A549 (cell line): ENCODE measurements around the gene PLCB2. TPM values are rescaled to one million over a fixed set of nuclear protein-coding genes. Genes with fewer than 3 reads are reported as not detected.

Experiments
- ATAC-seq, 2 experiments: fragments of 200-7000 bp in 1 of 2; fragments of >200 bp in 1 of 2; cut with Nextera tagmentation in 1 of 2; cut with Tn5 transposase in 1 of 2; 3 replicates each; pipeline versions ENCODE4 v1.8.0 to v1.9.1; 2018 to 2020; ENCODE audit warnings: mild to moderate bottlenecking in 1 of 2, moderate library complexity in 1 of 2
- CTCF ChIA-PET: fragments of 300-600 bp; sonication (Branson Sonifier 250); formaldehyde crosslinking; extraction: SDS; loops from one replicate; lab custom pipeline; 2021; ENCODE audit warnings: antibody characterized with exemption, inconsistent platforms; lab: Yijun Ruan, JAX
- POLR2A ChIA-PET: fragments of 350-600 bp; formaldehyde crosslinking; extraction: SDS; loops from one replicate; lab custom pipeline; 2021; ENCODE audit warnings: antibody characterized with exemption, inconsistent platforms; lab: Yijun Ruan, JAX
- DNase-seq, 2 experiments: peaks; one replicate each; pipeline versions ENCODE4 v3.0.0 to v3.0.0-alpha.2; 2011 to 2016; ENCODE audit warnings: low read depth in 1 of 2, low spot score in 1 of 2
- FAIRE-seq: peaks from 2 replicates; lab custom pipeline; 2011; peaks lifted over from hg19 to GRCh38; lab: Jason Lieb, UNC
- H3K27ac ChIP-seq, 2 experiments: fragments of >200 bp; sonication (Bioruptor Twin); formaldehyde crosslinking; 3 replicates each; pipeline ENCODE4 v1.5.1; 2016 to 2017
- H3K4me1 ChIP-seq: fragments of >200 bp; sonication (Bioruptor Twin); formaldehyde crosslinking; 3 replicates; pipeline ENCODE4 v1.6.1; 2016
- H3K4me2 ChIP-seq: fragments of >200 bp; sonication (Bioruptor Twin); formaldehyde crosslinking; 3 replicates; pipeline ENCODE4 v1.6.1; 2016
- H3K4me3 ChIP-seq: fragments of >200 bp; sonication (Bioruptor Twin); formaldehyde crosslinking; 3 replicates; pipeline ENCODE4 v1.5.1; 2016
- H3K9me3 ChIP-seq: fragments of >200 bp; sonication (Bioruptor Twin); formaldehyde crosslinking; 3 replicates; pipeline ENCODE4 v1.6.1; 2016
- CBX2 ChIP-seq: fragments of 200-600 bp; sonication (generic); IDR thresholded peaks from 2 replicates; pipeline ENCODE4 v1.6.1; 2016; ENCODE audit warnings: low read depth, mild to moderate bottlenecking, borderline replicate concordance
- EHMT2 ChIP-seq: fragments of 200-600 bp; sonication (generic); IDR thresholded peaks from 2 replicates; pipeline ENCODE4 v1.6.1; 2016; ENCODE audit warnings: antibody characterized with exemption, low read depth, mild to moderate bottlenecking, moderate library complexity
- FOSL2 ChIP-seq, 2 experiments: fragments of 450-650 bp in 1 of 2; fragments of >200 bp in 1 of 2; sonication (Bioruptor Twin) in 1 of 2; formaldehyde crosslinking; IDR thresholded peaks; 2 replicates each; pipeline versions ENCODE4 v1.5.0 to v1.6.1; 2016 to 2020; ENCODE audit warnings: mild to moderate bottlenecking in 1 of 2, moderate library complexity in 1 of 2
- FOXS1 ChIP-seq: fragments of 250-450 bp; sonication (Bioruptor Pico); IDR thresholded peaks from 2 replicates; pipeline ENCODE4 v1.5.0; 2020; ENCODE audit warnings: mild to moderate bottlenecking, moderate library complexity
- HDAC2 ChIP-seq: fragments of 200-600 bp; sonication (generic); IDR thresholded peaks from 2 replicates; pipeline ENCODE4 v1.6.1; 2016
- HEYL ChIP-seq: fragments of 250-450 bp; sonication (Bioruptor Pico); IDR thresholded peaks from 2 replicates; pipeline ENCODE4 v1.8.0; 2021; ENCODE audit warnings: mild to moderate bottlenecking, moderate library complexity
- HOXB5 ChIP-seq: fragments of 250-450 bp; sonication (Bioruptor Pico); IDR thresholded peaks from 2 replicates; pipeline ENCODE4 v1.5.0; 2020; ENCODE audit warnings: mild to moderate bottlenecking, moderate library complexity
- JUNB ChIP-seq: fragments of >200 bp; sonication (Bioruptor Twin); formaldehyde crosslinking; IDR thresholded peaks from 2 replicates; pipeline ENCODE4 v1.6.1; 2016
- KDM1A ChIP-seq: fragments of 200-600 bp; sonication (generic); IDR thresholded peaks from 2 replicates; pipeline ENCODE4 v1.6.1; 2016; ENCODE audit warnings: low read depth, mild to moderate bottlenecking
- NPAS2 ChIP-seq: fragments of 250-450 bp; sonication (Bioruptor Pico); IDR thresholded peaks from 2 replicates; pipeline ENCODE4 v1.8.0; 2022; ENCODE audit warnings: mild to moderate bottlenecking, moderate library complexity, borderline replicate concordance
- NR3C1 ChIP-seq: fragments of >200 bp; sonication (Bioruptor Twin); formaldehyde crosslinking; IDR thresholded peaks from 3 replicates; pipeline ENCODE4 v1.6.1; 2017
- RFX5 ChIP-seq: fragments of 450-650 bp; IDR thresholded peaks from 2 replicates; pipeline ENCODE4 v1.7.1; 2014; ENCODE audit warnings: antibody characterized with exemption, mild to moderate bottlenecking, moderate library complexity
- TFCP2L1 ChIP-seq: fragments of 250-450 bp; sonication (Bioruptor Pico); IDR thresholded peaks from 2 replicates; pipeline ENCODE4 v1.5.0; 2021; ENCODE audit warnings: mild to moderate bottlenecking
- TP53 ChIP-seq: fragments of 250-450 bp; sonication (Bioruptor Pico); IDR thresholded peaks from 2 replicates; pipeline ENCODE4 v1.5.0; 2021; ENCODE audit warnings: mild to moderate bottlenecking, moderate library complexity
- ZC3H11A ChIP-seq: fragments of 450-650 bp; IDR thresholded peaks from 2 replicates; pipeline ENCODE4 v1.6.1; 2014; ENCODE audit warnings: antibody characterized with exemption, mild to moderate bottlenecking
- WGBS: methylation state at CpG from one replicate; pipeline ENCODE4 v1.1.6; 2017; ENCODE audit errors: missing lambda C conversion rate; 5-methylcytosine and 5-hydroxymethylcytosine counted together
- polyA plus RNA-seq, 4 experiments: library from polyadenylated mRNA; depleted of rRNA in 3 of 4; stranded (reverse); fragments of >200 nt; fragmentation: RNase III in 1 of 4; extraction: RNeasy Plus Mini Kit Qiagen cat#74134 plus additional on column Dnase treatment in 1 of 4; gene quantifications; 2 replicates in 3 of 4; 3 replicates in 1 of 4; pipeline ENCODE4 v1.2.3, GENCODE V29; 2011 to 2017
- TF ChIP-seq, protein P1 (sequence below): fragments of 250-450 bp; sonication (Bioruptor Pico); IDR thresholded peaks from 2 replicates; pipeline ENCODE4 v1.5.0; 2020; ENCODE audit warnings: low read depth, mild to moderate bottlenecking, moderate library complexity
- TF ChIP-seq, protein P2 (sequence below): fragments of >200 bp; sonication (Bioruptor Twin); formaldehyde crosslinking; IDR thresholded peaks from 2 replicates; pipeline ENCODE4 v1.6.1; 2016
- TF ChIP-seq, protein P3 (sequence below): fragments of 200-600 bp; sonication (generic); IDR thresholded peaks from 2 replicates; pipeline ENCODE4 v1.6.1; 2016; ENCODE audit warnings: antibody characterized with exemption, mild to moderate bottlenecking, moderate library complexity
- TF ChIP-seq, protein P4 (sequence below): IDR thresholded peaks from 2 replicates; pipeline ENCODE4 v1.6.1; 2012

The PLCB2 gene
- polyA plus RNA-seq, 2 of the 4 experiments (the other 2 are of a cell fraction) = 0.30 to 0.49 TPM

DNA sequence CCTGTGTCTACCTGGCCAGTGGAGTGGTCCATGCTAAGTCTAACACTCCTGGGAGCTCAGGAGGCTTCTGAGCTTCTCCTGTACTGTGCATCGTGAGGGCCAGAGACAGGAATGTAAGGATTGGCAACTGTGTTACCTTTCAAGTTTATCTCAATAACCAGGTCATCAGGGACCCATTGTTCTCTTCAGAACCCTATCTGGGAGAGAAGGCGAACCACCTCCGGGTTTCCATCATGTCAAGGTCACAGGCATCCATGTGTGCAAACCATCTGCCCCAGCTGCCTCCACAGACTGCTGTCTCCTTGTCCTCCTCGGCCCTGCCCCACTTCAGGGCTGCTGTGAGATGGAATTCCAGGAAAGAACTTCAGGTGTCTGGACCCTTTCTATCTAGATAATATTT lies 30.8 kb downstream of the PLCB2 start:
- no peak for DNase-seq
- no peak for ATAC-seq
- ChIA-PET CTCF (interaction anchor here (1.0 to 19.7 kb wide), 9 partner anchors 9 to 231 kb away, joined by 3 to 658 read pairs (median 59); partner anchors contain the start of genes CCDC9B and PLCB2), POLR2A (no interaction called here)
- H3K9me3 ChIP-seq = no peaks in the 10 kb centered on the region
- 30% methylated on average over 2 of the region's 4 CpGs for WGBS
- FAIRE-seq = no peak
- H3K4me3 ChIP-seq = no peak overlapping the region
- H3K27ac ChIP-seq = no peak overlapping the region
- TF ChIP-seq RFX5 (no peak), FOSL2 (IDR thresholded peaks at IDR 0.05) (no peak), FOSL2 (CRISPR knock-in tag; IDR thresholded peaks at IDR 0.05) (no peak), NR3C1 (no peak), TP53 (CRISPR knock-in tag) (no peak), JUNB (no peak), TFCP2L1 (CRISPR knock-in tag) (no peak), HDAC2 (no peak), NPAS2 (CRISPR knock-in tag) (no peak)
- TF ChIP-seq, protein P1, sequence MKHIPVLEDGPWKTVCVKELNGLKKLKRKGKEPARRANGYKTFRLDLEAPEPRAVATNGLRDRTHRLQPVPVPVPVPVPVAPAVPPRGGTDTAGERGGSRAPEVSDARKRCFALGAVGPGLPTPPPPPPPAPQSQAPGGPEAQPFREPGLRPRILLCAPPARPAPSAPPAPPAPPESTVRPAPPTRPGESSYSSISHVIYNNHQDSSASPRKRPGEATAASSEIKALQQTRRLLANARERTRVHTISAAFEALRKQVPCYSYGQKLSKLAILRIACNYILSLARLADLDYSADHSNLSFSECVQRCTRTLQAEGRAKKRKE (CRISPR knock-in tag) = no peak
- no peak overlapping the region for H3K4me2 ChIP-seq
- no peaks in the 10 kb centered on the region for H3K4me1 ChIP-seq

DNA sequence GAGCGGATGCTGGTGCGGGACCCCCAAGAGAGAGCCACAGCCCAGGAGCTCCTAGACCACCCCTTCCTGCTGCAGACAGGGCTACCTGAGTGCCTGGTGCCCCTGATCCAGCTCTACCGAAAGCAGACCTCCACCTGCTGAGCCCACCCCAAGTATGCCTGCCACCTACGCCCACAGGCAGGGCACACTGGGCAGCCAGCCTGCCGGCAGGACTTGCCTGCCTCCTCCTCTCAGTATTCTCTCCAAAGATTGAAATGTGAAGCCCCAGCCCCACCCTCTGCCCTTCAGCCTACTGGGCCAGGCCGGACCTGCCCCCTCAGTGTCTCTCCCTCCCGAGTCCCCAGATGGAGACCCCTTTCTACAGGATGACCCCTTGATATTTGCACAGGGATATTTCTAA lies 31.8 kb downstream of the PLCB2 start:
- ATAC-seq (no peak), DNase-seq (no peak), FAIRE-seq (no peak)
- no peaks in the 10 kb centered on the region for H3K4me1 ChIP-seq
- H3K9me3 ChIP-seq = no peaks in the 10 kb centered on the region
- TF ChIP-seq CBX2 (no peak), NPAS2 (CRISPR knock-in tag) (no peak), RFX5 (no peak), HEYL (CRISPR knock-in tag) (no peak), ZC3H11A (no peak), FOXS1 (CRISPR knock-in tag) (no peak), HOXB5 (CRISPR knock-in tag) (no peak)
- TF ChIP-seq, protein P2, sequence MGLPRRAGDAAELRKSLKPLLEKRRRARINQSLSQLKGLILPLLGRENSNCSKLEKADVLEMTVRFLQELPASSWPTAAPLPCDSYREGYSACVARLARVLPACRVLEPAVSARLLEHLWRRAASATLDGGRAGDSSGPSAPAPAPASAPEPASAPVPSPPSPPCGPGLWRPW = no peak
- TF ChIP-seq, protein P3, sequence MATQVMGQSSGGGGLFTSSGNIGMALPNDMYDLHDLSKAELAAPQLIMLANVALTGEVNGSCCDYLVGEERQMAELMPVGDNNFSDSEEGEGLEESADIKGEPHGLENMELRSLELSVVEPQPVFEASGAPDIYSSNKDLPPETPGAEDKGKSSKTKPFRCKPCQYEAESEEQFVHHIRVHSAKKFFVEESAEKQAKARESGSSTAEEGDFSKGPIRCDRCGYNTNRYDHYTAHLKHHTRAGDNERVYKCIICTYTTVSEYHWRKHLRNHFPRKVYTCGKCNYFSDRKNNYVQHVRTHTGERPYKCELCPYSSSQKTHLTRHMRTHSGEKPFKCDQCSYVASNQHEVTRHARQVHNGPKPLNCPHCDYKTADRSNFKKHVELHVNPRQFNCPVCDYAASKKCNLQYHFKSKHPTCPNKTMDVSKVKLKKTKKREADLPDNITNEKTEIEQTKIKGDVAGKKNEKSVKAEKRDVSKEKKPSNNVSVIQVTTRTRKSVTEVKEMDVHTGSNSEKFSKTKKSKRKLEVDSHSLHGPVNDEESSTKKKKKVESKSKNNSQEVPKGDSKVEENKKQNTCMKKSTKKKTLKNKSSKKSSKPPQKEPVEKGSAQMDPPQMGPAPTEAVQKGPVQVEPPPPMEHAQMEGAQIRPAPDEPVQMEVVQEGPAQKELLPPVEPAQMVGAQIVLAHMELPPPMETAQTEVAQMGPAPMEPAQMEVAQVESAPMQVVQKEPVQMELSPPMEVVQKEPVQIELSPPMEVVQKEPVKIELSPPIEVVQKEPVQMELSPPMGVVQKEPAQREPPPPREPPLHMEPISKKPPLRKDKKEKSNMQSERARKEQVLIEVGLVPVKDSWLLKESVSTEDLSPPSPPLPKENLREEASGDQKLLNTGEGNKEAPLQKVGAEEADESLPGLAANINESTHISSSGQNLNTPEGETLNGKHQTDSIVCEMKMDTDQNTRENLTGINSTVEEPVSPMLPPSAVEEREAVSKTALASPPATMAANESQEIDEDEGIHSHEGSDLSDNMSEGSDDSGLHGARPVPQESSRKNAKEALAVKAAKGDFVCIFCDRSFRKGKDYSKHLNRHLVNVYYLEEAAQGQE = no peak
- TF ChIP-seq, protein P4, sequence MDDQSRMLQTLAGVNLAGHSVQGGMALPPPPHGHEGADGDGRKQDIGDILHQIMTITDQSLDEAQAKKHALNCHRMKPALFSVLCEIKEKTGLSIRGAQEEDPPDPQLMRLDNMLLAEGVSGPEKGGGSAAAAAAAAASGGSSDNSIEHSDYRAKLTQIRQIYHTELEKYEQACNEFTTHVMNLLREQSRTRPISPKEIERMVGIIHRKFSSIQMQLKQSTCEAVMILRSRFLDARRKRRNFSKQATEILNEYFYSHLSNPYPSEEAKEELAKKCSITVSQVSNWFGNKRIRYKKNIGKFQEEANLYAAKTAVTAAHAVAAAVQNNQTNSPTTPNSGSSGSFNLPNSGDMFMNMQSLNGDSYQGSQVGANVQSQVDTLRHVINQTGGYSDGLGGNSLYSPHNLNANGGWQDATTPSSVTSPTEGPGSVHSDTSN = no peak
- CTCF ChIA-PET = interaction anchor here (2.0 to 19.7 kb wide), 9 partner anchors 14 to 230 kb away, joined by 5 to 658 read pairs (median 102); partner anchors contain the start of genes PAK6 and PLCB2
- 58% methylated on average over 4 of the region's 7 CpGs for WGBS
- POLR2A ChIA-PET = no interaction called here
- H3K4me3 ChIP-seq = no peak overlapping the region
- H3K27ac ChIP-seq = no peak overlapping the region
- H3K4me2 ChIP-seq = no peak overlapping the region

DNA sequence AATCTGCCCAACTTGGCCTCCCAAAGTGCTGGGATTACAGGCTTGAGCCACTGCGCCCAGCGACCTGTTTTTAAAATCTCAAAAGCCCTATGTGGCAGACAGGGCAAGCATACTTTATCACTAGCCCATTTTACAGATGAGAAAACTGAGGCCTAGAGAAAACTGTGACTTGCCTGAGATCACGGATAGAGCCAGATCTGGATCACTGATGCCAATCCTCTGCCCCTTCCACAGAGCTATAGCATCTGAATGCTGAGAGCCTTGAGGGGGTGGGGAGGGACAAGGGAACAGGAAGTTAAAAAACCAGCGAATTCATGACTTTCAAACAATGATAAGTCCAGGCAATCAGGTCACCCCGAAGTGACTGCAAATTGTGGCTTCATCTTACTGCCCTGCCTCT lies 32.2 kb downstream of the PLCB2 start:
- DNase-seq (no peak), ATAC-seq (no peak), FAIRE-seq (no peak)
- no peaks in the 10 kb centered on the region for H3K4me1 ChIP-seq
- H3K4me2 ChIP-seq = no peak overlapping the region
- TF ChIP-seq EHMT2 = no peak
- TF ChIP-seq KDM1A = peak; percentile 30; the same call in 1 of the 2 replicates
- WGBS = 54% methylated on average over 5 of the region's 5 CpGs
- ChIA-PET POLR2A (no interaction called here), CTCF (interaction anchor here (0.8 to 19.7 kb wide), 23 partner anchors 14 to 486 kb away, joined by 3 to 658 read pairs (median 7); partner anchors contain the start of genes PAK6 and PLCB2)
- no peak overlapping the region for H3K27ac ChIP-seq
- H3K4me3 ChIP-seq = no peak overlapping the region
- no peaks in the 10 kb centered on the region for H3K9me3 ChIP-seq
